HepG2 (cell line): Measurements from ENCODE around the gene MRPL14. TPM values are rescaled to one million over a fixed set of nuclear protein-coding genes. Genes with fewer than 3 reads are reported as not detected.

ENCODE experiments used
- CBX5 ChIP-seq: sonication (generic); formaldehyde crosslinking; IDR thresholded peaks from 2 replicates; pipeline ENCODE4 v1.4.0; 2020; ENCODE audit warnings: missing genetic modification reagents, borderline replicate concordance
- DZIP1 ChIP-seq: sonication (generic); formaldehyde crosslinking; IDR thresholded peaks from 2 replicates; pipeline ENCODE4 v1.5.0; 2020; ENCODE audit warnings: mild to moderate bottlenecking, missing genetic modification reagents
- ESRRA ChIP-seq: sonication (generic); formaldehyde crosslinking; IDR thresholded peaks from 2 replicates; pipeline ENCODE4 v1.5.1; 2020; ENCODE audit warnings: mild to moderate bottlenecking, low read depth, missing genetic modification reagents
- FOXM1 ChIP-seq: sonication (generic); formaldehyde crosslinking; IDR thresholded peaks from 2 replicates; pipeline ENCODE4 v1.5.0; 2020; ENCODE audit warnings: missing genetic modification reagents
- HMGA1 ChIP-seq: sonication (generic); formaldehyde crosslinking; conservative IDR thresholded peaks from 2 replicates; pipeline ENCODE4 v1.4.0; 2020; ENCODE audit warnings: missing genetic modification reagents
- KDM3A ChIP-seq: IDR thresholded peaks from 2 replicates; pipeline ENCODE4 v1.6.1; 2018; ENCODE audit warnings: low read depth, missing compliant biosample characterization
- KLF6 ChIP-seq: IDR thresholded peaks from 2 replicates; pipeline ENCODE4 v1.8.0; 2016; ENCODE audit warnings: missing biosample characterization, missing genetic modification reagents
- LBX2 ChIP-seq: sonication (generic); formaldehyde crosslinking; IDR thresholded peaks from 2 replicates; pipeline ENCODE4 v1.5.0; 2020; ENCODE audit warnings: missing genetic modification reagents, mild to moderate bottlenecking, borderline replicate concordance
- MAX ChIP-seq: IDR thresholded peaks from 2 replicates; pipeline ENCODE4 v1.6.1; 2012; ENCODE audit warnings: inconsistent platforms
- MBNL3 ChIP-seq: fragments of 250-450 bp; sonication (Bioruptor Pico); conservative IDR thresholded peaks from 2 replicates; pipeline ENCODE4 v1.8.0; 2022; ENCODE audit warnings: mild to moderate bottlenecking, inconsistent platforms
- NCOA2 ChIP-seq: sonication (generic); formaldehyde crosslinking; IDR thresholded peaks from 2 replicates; pipeline ENCODE4 v1.8.0; 2022; ENCODE audit warnings: inconsistent platforms
- PRDM10 ChIP-seq: sonication (generic); formaldehyde crosslinking; IDR thresholded peaks from 2 replicates; pipeline ENCODE4 v1.4.0; 2020; ENCODE audit warnings: low read depth, missing genetic modification reagents
- RARG ChIP-seq: sonication (generic); formaldehyde crosslinking; IDR thresholded peaks from 2 replicates; pipeline ENCODE4 v1.4.0; 2020; ENCODE audit warnings: low read depth, mild to moderate bottlenecking, missing genetic modification reagents
- RNF2 ChIP-seq: fragments of 450-650 bp; conservative IDR thresholded peaks from 2 replicates; pipeline ENCODE4 v1.6.1; 2016; ENCODE audit warnings: low read depth
- SIX4 ChIP-seq: sonication (generic); formaldehyde crosslinking; IDR thresholded peaks from 2 replicates; pipeline ENCODE4 v1.4.0; 2020; ENCODE audit warnings: missing genetic modification reagents
- STAG1 ChIP-seq: sonication (generic); formaldehyde crosslinking; IDR thresholded peaks from 2 replicates; pipeline ENCODE4 v1.4.0; 2020; ENCODE audit warnings: missing genetic modification reagents
- ZNF121 ChIP-seq: sonication (generic); formaldehyde crosslinking; IDR thresholded peaks from 2 replicates; pipeline ENCODE4 v1.5.0; 2020; ENCODE audit warnings: mild to moderate bottlenecking, missing genetic modification reagents
- ZNF556 ChIP-seq: sonication (generic); formaldehyde crosslinking; IDR thresholded peaks from 2 replicates; pipeline ENCODE4 v1.4.0; 2020; ENCODE audit warnings: mild to moderate bottlenecking, missing genetic modification reagents, borderline replicate concordance
- ZNF652 ChIP-seq: IDR thresholded peaks from 2 replicates; pipeline ENCODE4 v1.6.1; 2016; ENCODE audit warnings: low read depth, borderline replicate concordance
- ZNF788 ChIP-seq: sonication (generic); formaldehyde crosslinking; IDR thresholded peaks from 2 replicates; pipeline ENCODE4 v1.5.0; 2020; ENCODE audit warnings: mild to moderate bottlenecking, missing genetic modification reagents, borderline replicate concordance
- polyA plus RNA-seq, 8 experiments: library from polyadenylated mRNA; depleted of rRNA in 3 of 8; stranded (reverse) in 7 of 8; unstranded in 1 of 8; fragments of >200 nt; fragmentation: Illumina TruSeq in 4 of 8; extraction: Trizol in 4 of 8; gene quantifications; 2 replicates each; pipeline versions ENCODE4 v1.2.1 to v1.2.3, GENCODE V29; 2011 to 2016; ENCODE audit warnings: low read depth in 4 of 8, missing spikeins in 1 of 8, mixed read lengths in 1 of 8; ENCODE audit not compliant: insufficient read depth in 1 of 8
- total RNA-seq, 5 experiments: library from RNA; depleted of rRNA; stranded (reverse); fragments of >200 nt; fragmentation: Illumina TruSeq; extraction: Trizol; gene quantifications; 2 replicates each; pipeline ENCODE4 v1.2.3, GENCODE V29; 2016; ENCODE audit warnings: low read depth in 1 of 5

MRPL14 gene
- total and polyA plus RNA-seq, 2 of the 13 experiments (the other 11 are each of a cell fraction or from before 2014, with no cell fraction given), result 157 to 178 TPM

GRCh38 chr6:44076356-44077213 lies 50.7 kb downstream of the MRPL14 start (continued):
- TF ChIP-seq ZNF556 (no peak), LBX2 (CRISPR knock-in tag) (0 out of 2 replicates have a peak, but pooled peaks have one; percentile 1), KDM3A (CRISPR knock-in tag) (0 out of 2 replicates have a peak, but pooled peaks have one; percentile 52), ZNF788 (no peak), HMGA1 (CRISPR knock-in tag) (no peak), STAG1 (peak; percentile 2; the same call in 1 of the 2 replicates), ZNF652 (CRISPR knock-in tag) (no peak), CBX5 (CRISPR knock-in tag) (no peak), PRDM10 (0 out of 2 replicates have a peak, but pooled peaks have one; percentile 19), FOXM1 (no peak), ZNF121 (CRISPR knock-in tag) (0 out of 2 replicates have a peak, but pooled peaks have one; percentile 24), RARG (CRISPR knock-in tag) (no peak), ESRRA (CRISPR knock-in tag) (0 out of 2 replicates have a peak, but pooled peaks have one; percentile 69), RNF2 (peak; percentile 53; the same call in 1 of the 2 replicates), DZIP1 (CRISPR knock-in tag) (no peak), NCOA2 (CRISPR knock-in tag) (0 out of 2 replicates have a peak, but pooled peaks have one; percentile 25), MBNL3 (CRISPR knock-in tag) (no peak), SIX4 (CRISPR knock-in tag) (0 out of 2 replicates have a peak, but pooled peaks have one; percentile 23), KLF6 (peak; percentile 66; the same call in 1 of the 2 replicates), MAX (no peak)
